ENCODE data around the gene ZNF718. TPM values are rescaled to one million over a fixed set of nuclear protein-coding genes. Genes with fewer than 3 reads are reported as not detected.
"Not testable (repeated sequence)": the region's sequence is repeated elsewhere in the genome, so short reads cannot be mapped to it uniquely, and the experiment has no call there.

ZNF718 gene
- polyA plus RNA-seq, 3 donors from 2014 or later = 9.3 to 14.6 (median 12.1) TPM

GRCh38 chr4:121408-122084 lies 2.8 kb upstream of the ZNF718 start:
- DNase-seq = peak; percentile 87 to 88 (median 87)
- Mint-ChIP-seq H3K27ac (peak overlapping the region; percentile 96 to 100 (median 100)), H3K4me3 (peak overlapping the region; percentile 85 to 92 (median 88)), H3K36me3 (peaks cover 10 to 23% (median 18%) of the 10 kb centered on the region in 3 donors), H3K9me3 (peaks cover 11 to 61% (median 27%) of the 10 kb centered on the region in 6 donors), H3K4me1 (peaks cover 66 to 82% of the 10 kb centered on the region in 2 donors), H3K27me3 (ENCODE audit: low read depth in 3 of 3) (peaks cover 10 to 26% (median 15%) of the 10 kb centered on the region in 3 donors)

- peak overlapping the region; percentile 95 to 100 (median 99) for H3K4me3 Mint-ChIP-seq
- peaks cover 65 to 89% of the 10 kb centered on the region in 2 donors for H3K4me1 Mint-ChIP-seq
- peaks cover 6 to 44% (median 29%) of the 10 kb centered on the region in 3 donors for H3K36me3 Mint-ChIP-seq
- peaks cover 11 to 61% (median 25%) of the 10 kb centered on the region in 6 donors for H3K9me3 Mint-ChIP-seq
- H3K27ac Mint-ChIP-seq = peak overlapping the region; percentile 91 to 99 (median 96)
- H3K27me3 Mint-ChIP-seq (ENCODE audit: low read depth in 3 of 3) = peaks cover 10 to 26% (median 15%) of the 10 kb centered on the region in 3 donors
- DNase-seq = not testable (repeated sequence)
Measured at GRCh38 chr4:123922-124274, 403 bp upstream of the ZNF718 start.

GRCh38 chr4:125091-125771 lies 930 bp downstream of the ZNF718 start:
- Mint-ChIP-seq H3K36me3 (peaks cover 6 to 57% (median 41%) of the 10 kb centered on the region in 3 donors), H3K4me3 (peak overlapping the region; percentile 95 to 100 (median 99)), H3K27ac (peak overlapping the region; percentile 91 to 99 (median 96)), H3K4me1 (peaks cover 58 to 92% of the 10 kb centered on the region in 2 donors), H3K27me3 (ENCODE audit: low read depth in 3 of 3) (peaks cover 10 to 21% (median 15%) of the 10 kb centered on the region in 3 donors), H3K9me3 (peaks cover 8 to 67% (median 20%) of the 10 kb centered on the region in 6 donors)
- DNase-seq = peak in 2 of 3 donors; percentile 12 to 23

DNA sequence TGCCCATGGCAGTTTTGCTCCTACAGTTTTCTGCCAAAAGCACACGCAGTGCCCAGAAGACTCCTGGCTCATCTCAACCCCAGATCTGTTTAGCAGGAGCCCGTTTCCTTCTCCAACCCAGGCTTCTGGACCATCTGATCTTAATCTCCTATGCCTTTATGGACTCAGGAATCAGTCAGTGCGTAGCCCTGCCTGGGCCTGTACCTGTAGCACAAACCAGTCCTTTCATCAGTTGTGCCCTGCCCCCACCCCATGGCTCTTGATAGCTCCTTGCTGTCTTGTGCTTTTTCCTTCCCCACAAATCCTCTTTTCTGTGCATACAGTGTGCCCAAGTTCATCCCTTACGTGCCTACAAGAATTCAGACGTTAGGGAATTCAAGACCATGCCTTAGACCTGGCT lies 1.5 kb downstream of the ZNF718 start:
- H3K9me3 Mint-ChIP-seq = peaks cover 8 to 66% (median 20%) of the 10 kb centered on the region in 6 donors
- peak overlapping the region; percentile 76 to 99 (median 96) for H3K27ac Mint-ChIP-seq
- peaks cover 10 to 21% (median 15%) of the 10 kb centered on the region in 3 donors for H3K27me3 Mint-ChIP-seq (ENCODE audit: low read depth in 3 of 3)
- DNase-seq = no peak
- peak overlapping the region; percentile 95 to 100 (median 99) for H3K4me3 Mint-ChIP-seq
- H3K4me1 Mint-ChIP-seq = peaks cover 52 to 87% of the 10 kb centered on the region in 2 donors
- H3K36me3 Mint-ChIP-seq = peaks cover 6 to 57% (median 41%) of the 10 kb centered on the region in 3 donors

DNA sequence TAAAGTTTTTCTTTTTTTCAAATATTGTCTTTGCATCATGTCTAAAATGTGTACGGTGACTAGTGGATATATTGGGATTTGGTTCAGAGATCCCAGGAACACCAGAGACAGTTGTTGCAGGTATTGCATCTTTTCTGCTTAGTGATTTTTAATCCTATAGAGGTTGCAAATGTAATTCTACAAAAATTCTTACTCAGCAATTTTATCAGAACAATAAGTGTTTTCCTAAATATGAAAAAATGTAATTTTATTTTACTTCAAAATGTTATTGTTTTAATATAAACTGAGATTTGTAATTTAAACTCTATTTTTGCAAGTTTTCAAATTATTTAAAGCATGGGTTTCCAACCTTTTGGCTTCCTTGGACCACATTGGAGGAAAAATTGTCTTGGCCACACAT lies 8.2 kb downstream of the ZNF718 start:
- no peak for DNase-seq
- peaks cover 29 to 59% of the 10 kb centered on the region in 2 donors for H3K4me1 Mint-ChIP-seq
- peaks cover 0 to 44% (median 5%) of the 10 kb centered on the region in 6 donors for H3K9me3 Mint-ChIP-seq
- H3K27me3 Mint-ChIP-seq (ENCODE audit: low read depth in 3 of 3) = no peaks in the 10 kb centered on the region
- peak overlapping the region in 1 of 6 donors; percentile 23 for H3K27ac Mint-ChIP-seq
- H3K4me3 Mint-ChIP-seq = no peak overlapping the region
- H3K36me3 Mint-ChIP-seq = peaks cover 29 to 73% (median 45%) of the 10 kb centered on the region in 3 donors

DNA sequence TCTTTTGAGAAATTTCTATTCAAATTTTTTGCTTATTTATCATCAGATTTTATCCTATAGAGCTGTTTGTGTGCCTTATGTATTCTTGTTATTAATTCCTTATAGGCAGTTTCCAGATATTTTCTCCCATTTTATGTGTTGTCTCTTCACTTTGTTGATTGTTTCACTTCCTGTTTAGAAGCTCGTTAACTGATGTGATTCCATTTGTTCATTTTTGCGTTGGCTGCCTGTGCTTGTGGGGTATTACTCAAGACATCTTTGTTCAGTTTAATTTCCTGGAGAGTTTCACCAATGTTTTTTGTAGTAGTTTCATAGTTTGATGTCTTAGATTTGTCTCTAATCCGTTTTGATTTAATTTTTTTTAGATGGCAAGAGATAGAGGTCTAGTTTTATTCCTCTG lies 14.6 kb downstream of the ZNF718 start:
- peak overlapping the region in 1 of 5 donors; percentile 2 for H3K4me3 Mint-ChIP-seq
- H3K36me3 Mint-ChIP-seq = peaks cover 59 to 85% (median 78%) of the 10 kb centered on the region in 3 donors
- H3K27me3 Mint-ChIP-seq (ENCODE audit: low read depth in 3 of 3) = peaks cover 0 to 2% (median 0%) of the 10 kb centered on the region in 3 donors
- peak overlapping the region in 2 of 6 donors; percentile 41 to 75 for H3K27ac Mint-ChIP-seq
- peaks cover 54 to 67% of the 10 kb centered on the region in 2 donors for H3K4me1 Mint-ChIP-seq
- H3K9me3 Mint-ChIP-seq = peaks cover 12 to 56% (median 39%) of the 10 kb centered on the region in 6 donors
- no peak for DNase-seq

DNA sequence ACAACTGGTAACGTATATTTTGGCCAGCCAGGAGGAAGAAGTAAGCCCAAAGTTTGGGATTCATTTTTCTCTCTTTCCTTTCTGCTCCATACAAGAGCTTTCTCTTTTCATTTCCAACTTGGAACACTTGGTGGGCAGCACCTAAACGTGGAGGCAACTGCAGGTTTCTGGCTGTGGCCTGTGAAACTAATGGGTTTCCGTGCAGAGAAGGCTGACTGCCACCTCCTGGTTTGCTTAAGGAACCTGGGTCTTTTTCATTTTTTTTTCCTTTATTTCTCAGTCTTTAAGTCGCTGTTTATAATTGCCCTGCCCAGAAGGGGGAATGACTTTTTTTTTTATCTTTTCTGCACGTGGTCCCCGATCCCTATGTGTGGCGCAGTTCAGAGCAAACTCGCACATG lies 15.4 kb downstream of the ZNF718 start:
- peaks cover 54 to 75% of the 10 kb centered on the region in 2 donors for H3K4me1 Mint-ChIP-seq
- H3K27ac Mint-ChIP-seq = peak overlapping the region in 1 of 6 donors; percentile 26
- H3K36me3 Mint-ChIP-seq = peaks cover 65 to 89% (median 84%) of the 10 kb centered on the region in 3 donors
- peaks cover 12 to 64% (median 46%) of the 10 kb centered on the region in 6 donors for H3K9me3 Mint-ChIP-seq
- H3K27me3 Mint-ChIP-seq (ENCODE audit: low read depth in 3 of 3) = peaks cover 0 to 3% (median 0%) of the 10 kb centered on the region in 3 donors
- H3K4me3 Mint-ChIP-seq = no peak overlapping the region
- DNase-seq = no peak

- Mint-ChIP-seq H3K36me3 (peaks cover 36 to 75% (median 71%) of the 10 kb centered on the region in 3 donors), H3K27ac (no peak overlapping the region), H3K27me3 (ENCODE audit: low read depth in 3 of 3) (peaks cover 0 to 3% (median 0%) of the 10 kb centered on the region in 3 donors), H3K9me3 (peaks cover 24 to 85% (median 69%) of the 10 kb centered on the region in 6 donors), H3K4me1 (peaks cover 8 to 36% of the 10 kb centered on the region in 2 donors), H3K4me3 (no peak overlapping the region)
- no peak for DNase-seq
Measured at GRCh38 chr4:146621-147020, 22.3 kb downstream of the ZNF718 start.

DNA sequence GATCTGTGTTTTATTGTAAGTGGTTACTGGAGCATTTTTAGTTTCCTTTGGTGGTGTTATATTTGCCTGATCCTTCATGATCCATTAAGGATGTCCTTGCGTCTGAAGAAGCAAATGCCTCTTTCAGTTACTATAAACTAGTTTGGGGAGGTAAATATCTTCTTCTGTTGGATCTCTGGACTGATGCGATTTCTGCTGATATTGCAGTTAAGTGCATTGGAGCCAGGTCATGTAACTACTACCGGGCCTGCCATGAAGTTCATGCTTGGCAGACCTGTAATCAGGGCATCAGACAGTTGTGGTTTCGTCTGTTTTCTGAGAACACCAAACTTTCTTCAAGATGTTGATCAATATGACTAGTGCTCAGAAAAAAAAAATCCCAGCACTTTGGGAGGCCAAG lies 22.9 kb downstream of the ZNF718 start:
- Mint-ChIP-seq H3K9me3 (peaks cover 26 to 87% (median 69%) of the 10 kb centered on the region in 6 donors), H3K36me3 (peaks cover 36 to 70% (median 70%) of the 10 kb centered on the region in 3 donors), H3K4me3 (no peak overlapping the region), H3K27ac (no peak overlapping the region), H3K4me1 (peaks cover 8 to 35% of the 10 kb centered on the region in 2 donors), H3K27me3 (ENCODE audit: low read depth in 3 of 3) (peaks cover 0 to 3% (median 0%) of the 10 kb centered on the region in 3 donors)
- DNase-seq = no peak

GRCh38 chr4:161496-162284 lies 37.4 kb downstream of the ZNF718 start:
- Mint-ChIP-seq H3K27ac (no peak overlapping the region), H3K36me3 (peaks cover 32 to 57% (median 50%) of the 10 kb centered on the region in 3 donors), H3K9me3 (peaks cover 51 to 91% (median 83%) of the 10 kb centered on the region in 6 donors), H3K4me1 (peaks cover 0 to 1% of the 10 kb centered on the region in 2 donors), H3K4me3 (no peak overlapping the region), H3K27me3 (ENCODE audit: low read depth in 3 of 3) (peaks cover 0 to 4% (median 2%) of the 10 kb centered on the region in 3 donors)
- DNase-seq = no peak

DNA sequence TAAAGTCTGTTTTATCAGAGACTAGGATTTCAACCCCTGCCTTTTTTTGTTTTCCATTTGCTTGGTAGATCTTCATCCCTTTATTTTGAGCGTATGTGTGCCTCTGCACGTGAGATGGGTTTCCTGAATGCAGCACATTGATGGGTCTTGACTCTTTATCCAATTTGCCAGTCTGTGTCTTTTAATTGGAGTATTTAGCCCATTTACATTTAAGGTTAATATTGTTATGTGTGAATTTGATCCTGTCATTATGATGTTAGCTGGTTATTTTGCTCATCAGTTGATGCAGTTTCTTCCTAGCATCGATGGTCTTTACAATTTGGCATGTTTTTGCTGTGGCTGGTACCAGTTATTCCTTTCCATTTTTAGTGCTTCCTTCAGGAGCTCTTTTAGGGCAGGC lies 45.3 kb downstream of the ZNF718 start:
- Mint-ChIP-seq H3K9me3 (peaks cover 41 to 99% (median 90%) of the 10 kb centered on the region in 6 donors), H3K36me3 (peaks cover 29 to 47% (median 46%) of the 10 kb centered on the region in 3 donors)
- not testable (repeated sequence) for H3K4me3 Mint-ChIP-seq; H3K4me1 Mint-ChIP-seq; H3K27me3 Mint-ChIP-seq (ENCODE audit: low read depth in 3 of 3); DNase-seq; H3K27ac Mint-ChIP-seq

DNA sequence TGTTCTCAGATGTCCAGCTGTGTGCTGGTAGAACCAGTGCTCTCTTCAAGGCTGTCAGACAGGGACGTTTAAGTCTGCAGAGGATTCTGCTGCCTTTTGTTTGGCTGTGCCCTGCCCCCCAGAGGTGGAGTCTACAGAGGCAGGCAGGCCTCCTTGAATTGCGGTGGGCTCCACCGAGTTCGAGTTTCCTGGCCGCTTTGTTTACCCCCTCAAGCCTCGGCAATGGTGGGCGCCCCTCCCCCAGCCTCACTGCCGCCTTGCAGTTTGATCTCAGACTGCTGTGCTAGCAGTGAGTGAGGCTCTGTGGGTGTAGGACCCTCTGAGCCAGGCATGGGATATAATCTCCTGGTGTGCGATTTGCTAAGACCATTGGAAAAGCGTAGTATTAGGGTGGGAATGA lies 47.0 kb downstream of the ZNF718 start:
- not testable (repeated sequence) for H3K4me1 Mint-ChIP-seq; H3K27ac Mint-ChIP-seq; H3K27me3 Mint-ChIP-seq (ENCODE audit: low read depth in 3 of 3); H3K4me3 Mint-ChIP-seq; DNase-seq
- H3K9me3 Mint-ChIP-seq = peaks cover 49 to 99% (median 91%) of the 10 kb centered on the region in 6 donors
- H3K36me3 Mint-ChIP-seq = peaks cover 37 to 58% (median 55%) of the 10 kb centered on the region in 3 donors

Measured in immature natural killer cell (primary cell).